Naive thymus-derived CD8-positive, alpha-beta T cell (primary cell): Measurements from ENCODE around the gene CD6. TPM values are rescaled to one million over a fixed set of nuclear protein-coding genes. Genes with fewer than 3 reads are reported as not detected.

ENCODE experiments used
- ATAC-seq, 2 donors: fragments of 150-1000 bp; cut with Tn5 transposase in 1 of 2; sonication (Bioruptor Pico), chemical (Tn5 transposase) in 1 of 2; 1 replicate in 1 of 2; 2 replicates in 1 of 2; pipeline ENCODE4 v1.10.0; 2021; ENCODE audit warnings: mild to moderate bottlenecking in 2 of 2, moderate library complexity in 2 of 2
- POLR2A ChIA-PET: fragments of 350-600 bp; sonication (Branson Sonifier 250); formaldehyde crosslinking; loops from one replicate; lab custom pipeline; 2021; ENCODE audit warnings: antibody characterized with exemption; lab: Charles Lee
- DNase-seq, 10 donors: peaks; one replicate each; pipeline versions ENCODE4 v3.0.0 to v3.0.0-alpha.2; 2020 to 2022
- H3K27ac Mint-ChIP-seq, 10 donors: one replicate each; pipeline ENCODE4 v1.8.0; 2020 to 2022; ENCODE audit warnings: mild to moderate bottlenecking in 10 of 10, mixed read lengths in 10 of 10, moderate library complexity in 4 of 10, inconsistent platforms in 1 of 10
- H3K27me3 Mint-ChIP-seq, 5 donors: one replicate each; pipeline ENCODE4 v1.8.0; 2021 to 2022; ENCODE audit warnings: mixed read lengths in 5 of 5
- H3K36me3 Mint-ChIP-seq, 3 donors: one replicate each; pipeline ENCODE4 v1.8.0; 2020 to 2022; ENCODE audit warnings: mixed read lengths in 3 of 3, mild to moderate bottlenecking in 2 of 3, inconsistent platforms in 1 of 3
- H3K4me1 Mint-ChIP-seq, 4 donors: one replicate each; pipeline ENCODE4 v1.8.0; 2021 to 2022; ENCODE audit warnings: mixed read lengths in 4 of 4
- H3K4me3 Mint-ChIP-seq, 10 donors: one replicate each; pipeline ENCODE4 v1.8.0; 2020 to 2022; ENCODE audit warnings: mild to moderate bottlenecking in 10 of 10, mixed read lengths in 10 of 10, moderate library complexity in 6 of 10, inconsistent platforms in 1 of 10
- H3K9me3 Mint-ChIP-seq, 9 donors: one replicate each; pipeline ENCODE4 v1.8.0; 2020 to 2022; ENCODE audit warnings: mixed read lengths in 9 of 9, mild to moderate bottlenecking in 3 of 9, inconsistent platforms in 1 of 9, moderate library complexity in 1 of 9
- polyA plus RNA-seq, 3 donors: library from polyadenylated mRNA; unstranded; fragments of 300-500 nt; fragmentation: Illumina TruSeq; gene quantifications; one replicate each; pipeline ENCODE4 v1.2.3, GENCODE V29; 2021
- total RNA-seq, 8 experiments: library from RNA in 2 of 8; stranded (reverse) in 2 of 8; gene quantifications; one replicate each; pipeline ENCODE4 v1.2.3 and lab custom pipeline; 2021 to 2026

The CD6 gene
- total and polyA plus RNA-seq, 5 experiments from 2014 or later, result 150 to 405 (median 199) TPM

DNA sequence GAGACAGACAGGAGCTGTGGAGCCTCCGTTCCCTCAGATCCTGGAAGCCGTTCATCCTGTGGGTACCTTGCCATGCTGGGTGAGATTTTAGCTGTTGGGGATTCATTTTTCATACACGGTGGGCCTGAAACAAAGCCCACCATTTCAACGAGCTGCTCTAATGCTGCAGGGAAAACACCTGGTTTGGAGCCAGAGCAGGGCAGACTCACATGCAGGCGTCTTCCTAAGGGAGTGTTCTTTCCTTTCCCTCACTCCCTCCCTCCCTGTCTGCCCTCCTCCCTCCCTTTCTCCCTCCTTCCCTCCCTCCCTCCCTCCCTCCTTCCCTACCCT lies 52.5 kb downstream of the CD6 start:
- H3K9me3 Mint-ChIP-seq, result no peaks in the 10 kb centered on the region
- peak overlapping the region; percentile 89 to 100 (median 98) for H3K27ac Mint-ChIP-seq
- H3K27me3 Mint-ChIP-seq, result no peaks in the 10 kb centered on the region
- peak overlapping the region in 9 of 10 donors; percentile 51 to 85 (median 75) for H3K4me3 Mint-ChIP-seq
- H3K36me3 Mint-ChIP-seq, result peaks cover 4 to 16% (median 6%) of the 10 kb centered on the region in 3 donors
- peaks cover 56 to 98% (median 87%) of the 10 kb centered on the region in 4 donors for H3K4me1 Mint-ChIP-seq
- ATAC-seq, result no peak
- no peak for DNase-seq
- POLR2A ChIA-PET, result interaction anchor here (1.0 to 7.6 kb wide), 18 partner anchors 8 to 112 kb away, joined by 3 to 68 read pairs (median 4); partner anchors contain the start of gene CD5

DNA sequence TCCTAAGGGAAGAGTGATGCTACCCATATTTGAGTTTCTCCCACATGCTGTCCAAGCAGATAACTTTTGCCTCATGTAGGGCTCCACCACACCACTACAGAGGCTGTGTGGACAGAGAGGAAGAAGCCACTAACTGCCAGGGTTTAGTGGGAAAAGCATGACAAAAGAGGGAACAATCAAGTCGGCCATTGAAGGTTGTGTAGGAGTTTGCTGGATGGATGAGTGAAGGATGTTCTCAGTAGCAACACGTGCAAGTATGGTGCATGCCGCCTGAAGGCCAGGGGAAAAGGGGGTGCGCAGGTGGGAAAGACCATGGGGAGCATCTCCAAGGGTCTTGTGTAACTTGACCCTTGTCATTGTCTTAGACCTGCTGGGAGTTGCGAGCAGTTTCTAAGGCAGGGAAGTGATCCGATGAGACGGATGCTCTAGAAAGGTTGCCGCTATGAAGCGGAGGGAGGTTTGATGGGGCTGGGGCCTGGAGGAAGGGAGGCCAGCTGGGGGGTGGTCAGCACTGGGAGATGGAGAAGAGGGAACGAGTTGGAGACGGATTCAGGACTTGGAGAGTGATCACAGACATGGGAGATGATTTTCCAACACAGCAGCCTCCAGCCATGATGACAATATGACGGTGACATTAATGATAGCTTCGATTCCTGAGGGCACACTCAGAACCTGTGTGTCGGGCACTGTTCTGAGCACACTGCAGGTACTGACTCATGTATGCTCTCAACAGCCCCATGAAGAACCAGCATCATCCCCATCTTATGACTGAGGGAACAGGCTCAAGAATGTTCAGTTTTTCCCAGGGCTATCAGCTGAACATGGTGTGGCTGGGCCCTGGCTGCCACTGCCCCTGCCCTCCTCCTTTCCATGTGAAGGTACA lies 53.7 kb downstream of the CD6 start:
- POLR2A ChIA-PET, result interaction anchor here (0.5 to 4.2 kb wide), 21 partner anchors 16 to 162 kb away, joined by 3 to 122 read pairs (median 4); partner anchors contain the start of gene TMEM109

DNA sequence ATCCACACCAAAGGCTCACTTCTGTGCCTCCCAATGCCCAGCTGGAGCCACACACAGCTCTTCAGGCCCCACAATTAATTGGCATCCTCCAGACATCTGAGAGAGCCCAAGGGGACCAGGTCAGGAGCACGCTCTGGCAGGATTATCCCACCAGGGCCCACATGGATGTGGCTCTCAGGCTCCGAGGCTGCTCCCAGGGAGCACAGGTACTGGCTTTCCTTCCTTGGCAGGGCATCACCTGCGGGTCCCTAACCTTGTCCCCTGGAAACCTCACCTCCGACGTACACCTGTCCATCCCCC lies 54.3 kb downstream of the CD6 start:
- Mint-ChIP-seq H3K27ac (peak overlapping the region; percentile 83 to 99 (median 98)), H3K27me3 (no peaks in the 10 kb centered on the region), H3K36me3 (no peaks in the 10 kb centered on the region), H3K9me3 (no peaks in the 10 kb centered on the region), H3K4me1 (peaks cover 51 to 93% (median 91%) of the 10 kb centered on the region in 4 donors), H3K4me3 (peak overlapping the region; percentile 60 to 98 (median 82))
- DNase-seq (no peak), ATAC-seq (peak; percentile 3 to 13)
- POLR2A ChIA-PET, result interaction anchor here (0.6 to 4.2 kb wide), 27 partner anchors 10 to 161 kb away, joined by 3 to 122 read pairs (median 4); partner anchors contain the start of genes CD5 and TMEM109

More for the DNA sequence above, 53.7 kb downstream of the CD6 start:
- Mint-ChIP-seq H3K27ac (peak overlapping the region; percentile 83 to 99 (median 98)), H3K36me3 (peaks cover 4 to 6% (median 5%) of the 10 kb centered on the region in 3 donors), H3K4me1 (peaks cover 57 to 95% (median 93%) of the 10 kb centered on the region in 4 donors), H3K4me3 (peak overlapping the region; percentile 60 to 86 (median 79)), H3K27me3 (no peaks in the 10 kb centered on the region), H3K9me3 (no peaks in the 10 kb centered on the region)
- DNase-seq, result peak in 1 of 10 donors; percentile 57
- ATAC-seq, result peak in 1 of 2 donors; percentile 7

DNA sequence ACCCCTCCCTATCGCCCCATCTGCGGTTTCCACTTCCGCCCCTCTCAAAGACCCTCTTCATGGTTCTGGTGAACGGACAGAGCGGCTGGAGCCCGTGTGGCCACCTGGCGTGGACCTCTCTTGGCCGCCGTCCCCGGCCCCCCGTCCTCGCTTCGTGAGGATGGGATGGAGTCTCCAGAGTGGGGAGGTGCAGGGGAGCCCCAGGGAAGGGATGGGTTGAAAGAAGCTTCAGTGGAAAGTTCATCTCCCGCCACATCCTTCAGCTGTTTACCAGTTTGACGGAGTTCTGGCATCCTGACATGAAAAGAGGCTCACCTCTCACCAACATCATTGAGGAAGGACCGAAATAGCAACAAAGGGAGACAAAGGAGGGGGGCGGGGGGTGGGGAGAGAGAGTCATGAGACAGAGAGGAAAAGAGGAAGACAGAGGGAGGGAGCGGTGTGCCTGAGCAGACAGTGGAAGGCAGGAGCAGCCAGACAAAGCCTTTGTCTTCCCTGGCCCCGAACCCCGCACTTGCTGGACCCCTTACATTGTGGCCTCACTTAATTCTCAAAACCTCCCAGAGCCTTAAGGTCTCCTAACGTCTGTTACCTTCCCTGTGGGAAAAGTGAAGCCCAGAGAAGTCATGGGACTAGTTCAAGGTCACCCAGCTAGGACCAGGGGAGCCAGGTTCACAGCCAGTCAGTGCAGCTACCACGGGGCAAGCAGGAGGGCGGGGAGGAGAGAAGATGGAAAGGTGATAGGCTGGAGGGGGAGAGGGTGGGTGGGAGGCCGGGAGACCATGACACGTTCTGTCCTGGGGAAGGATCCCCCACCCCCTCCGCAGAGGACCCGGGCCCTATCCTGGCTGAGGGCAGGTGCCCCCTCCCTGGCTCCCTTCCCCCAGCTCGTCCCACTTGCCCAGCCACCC lies 54.9 kb downstream of the CD6 start:
- ATAC-seq, result peak; percentile 30 to 46
- H3K9me3 Mint-ChIP-seq, result no peaks in the 10 kb centered on the region
- H3K36me3 Mint-ChIP-seq, result no peaks in the 10 kb centered on the region
- DNase-seq, result peak in 9 of 10 donors; percentile 38 to 88 (median 78)
- POLR2A ChIA-PET, result interaction anchor here (0.6 to 4.2 kb wide), 29 partner anchors 8 to 114 kb away, joined by 3 to 122 read pairs (median 4); partner anchors contain the start of genes CD5 and TMEM109
- H3K27ac Mint-ChIP-seq, result peak overlapping the region; percentile 83 to 99 (median 98)
- no peaks in the 10 kb centered on the region for H3K27me3 Mint-ChIP-seq
- H3K4me3 Mint-ChIP-seq, result peak overlapping the region; percentile 57 to 98 (median 86)
- peaks cover 50 to 92% (median 89%) of the 10 kb centered on the region in 4 donors for H3K4me1 Mint-ChIP-seq

DNA sequence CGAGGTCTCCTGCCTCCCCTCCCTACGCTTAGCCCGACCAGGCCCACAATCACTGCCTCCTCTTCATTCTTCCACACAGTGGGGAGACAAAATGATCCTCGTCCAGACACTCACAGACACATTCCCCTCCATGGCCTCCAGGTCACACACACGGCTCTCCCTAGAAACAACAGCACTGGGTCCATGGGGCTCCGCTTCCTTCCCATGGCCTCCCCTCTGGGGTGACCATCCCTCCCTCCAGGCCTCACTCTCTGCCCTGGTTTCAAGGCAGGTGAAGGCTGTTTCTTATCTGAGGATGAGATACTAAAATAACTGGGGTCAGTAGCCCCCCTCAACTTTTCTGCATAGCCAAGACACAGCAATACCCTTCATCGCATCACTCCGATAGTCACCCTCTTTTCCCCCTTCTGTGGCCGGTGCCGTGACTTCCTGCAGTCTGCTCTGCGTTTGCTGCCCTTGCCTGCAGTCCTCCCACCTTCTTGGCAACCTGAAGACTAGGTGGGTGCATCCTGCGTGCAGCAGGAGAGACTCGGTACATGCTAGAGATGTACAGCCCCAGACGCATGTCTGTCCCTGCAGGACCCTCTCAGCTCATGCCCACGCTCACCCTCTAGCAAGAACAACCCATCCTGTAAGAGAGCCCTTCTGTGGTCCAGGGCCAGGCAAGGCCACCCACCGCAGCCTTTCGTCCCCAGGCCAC lies 55.8 kb downstream of the CD6 start:
- ATAC-seq (peak; percentile 32 to 52), DNase-seq (peak in 9 of 10 donors; percentile 39 to 79 (median 50))
- Mint-ChIP-seq H3K36me3 (no peaks in the 10 kb centered on the region), H3K4me3 (peak overlapping the region; percentile 78 to 98 (median 86)), H3K27me3 (no peaks in the 10 kb centered on the region), H3K9me3 (no peaks in the 10 kb centered on the region), H3K27ac (peak overlapping the region; percentile 95 to 99 (median 98)), H3K4me1 (peaks cover 46 to 90% (median 85%) of the 10 kb centered on the region in 4 donors)
- POLR2A ChIA-PET, result interaction anchor here (0.5 to 4.2 kb wide), 27 partner anchors 9 to 91 kb away, joined by 3 to 122 read pairs (median 4); partner anchors contain the start of gene CD5

DNA sequence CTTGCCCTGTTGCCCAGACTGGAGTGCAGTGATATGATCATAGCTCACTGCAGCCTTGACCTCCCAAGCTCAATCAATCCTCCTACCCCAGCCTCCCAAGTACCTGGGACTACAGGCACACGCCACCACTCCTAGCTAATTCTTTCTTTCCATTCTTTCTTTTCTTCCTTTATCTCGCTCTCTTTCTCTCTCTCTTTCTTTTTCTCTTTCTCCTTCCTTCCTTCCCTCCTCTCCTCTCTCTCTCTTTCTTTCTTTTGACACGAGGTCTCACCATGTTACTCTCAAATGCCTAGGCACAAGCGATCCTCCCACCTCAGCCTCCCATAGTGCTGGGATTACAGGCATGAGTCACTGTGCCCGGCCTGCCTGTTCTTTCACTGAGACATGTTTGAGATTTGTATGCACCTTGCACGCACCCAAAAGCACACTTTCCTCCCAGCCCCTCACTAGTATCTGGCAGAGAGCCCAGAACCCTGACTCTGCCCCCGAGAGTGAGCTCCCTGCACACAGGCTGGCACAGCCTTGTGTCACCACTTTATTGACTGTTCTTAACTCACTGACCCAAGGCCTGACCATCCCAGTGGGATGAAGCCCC lies 56.8 kb downstream of the CD6 start:
- peak; percentile 7 to 31 for ATAC-seq
- peaks cover 41 to 90% (median 80%) of the 10 kb centered on the region in 4 donors for H3K4me1 Mint-ChIP-seq
- peak; percentile 44 to 84 (median 57) for DNase-seq
- H3K36me3 Mint-ChIP-seq, result no peaks in the 10 kb centered on the region
- H3K9me3 Mint-ChIP-seq, result no peaks in the 10 kb centered on the region
- POLR2A ChIA-PET, result interaction anchor here (0.5 to 4.2 kb wide), 24 partner anchors 8 to 90 kb away, joined by 3 to 122 read pairs (median 4); partner anchors contain the start of genes CD5 and CD6
- H3K27ac Mint-ChIP-seq, result peak overlapping the region; percentile 95 to 99 (median 98)
- H3K4me3 Mint-ChIP-seq, result peak overlapping the region; percentile 78 to 98 (median 86)
- H3K27me3 Mint-ChIP-seq, result no peaks in the 10 kb centered on the region

DNA sequence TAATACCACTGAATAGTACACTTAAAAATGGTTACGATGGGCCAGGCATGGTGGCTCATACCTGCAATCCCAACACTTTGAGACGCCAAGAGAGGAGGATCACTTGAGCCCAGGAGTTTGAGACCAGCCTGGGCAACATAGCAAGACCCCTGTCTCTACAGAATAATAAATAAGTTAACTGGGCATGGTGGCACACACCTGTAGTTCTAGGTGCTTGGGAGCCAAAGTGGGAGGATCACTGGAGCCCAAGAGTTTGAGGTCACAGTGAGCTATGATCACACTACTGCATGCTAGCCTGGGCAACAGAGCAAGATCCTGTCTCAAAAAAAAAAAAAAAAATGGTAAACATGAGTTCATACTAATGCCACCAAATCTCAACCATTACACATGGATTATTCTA lies 61.3 kb downstream of the CD6 start:
- Mint-ChIP-seq H3K27ac (peak overlapping the region in 3 of 10 donors; percentile 34 to 45 (median 37)), H3K4me1 (peaks cover 19 to 71% (median 49%) of the 10 kb centered on the region in 4 donors), H3K27me3 (no peaks in the 10 kb centered on the region), H3K4me3 (no peak overlapping the region), H3K9me3 (no peaks in the 10 kb centered on the region), H3K36me3 (no peaks in the 10 kb centered on the region)
- DNase-seq (no peak), ATAC-seq (no peak)
- POLR2A ChIA-PET, result no interaction called here

DNA sequence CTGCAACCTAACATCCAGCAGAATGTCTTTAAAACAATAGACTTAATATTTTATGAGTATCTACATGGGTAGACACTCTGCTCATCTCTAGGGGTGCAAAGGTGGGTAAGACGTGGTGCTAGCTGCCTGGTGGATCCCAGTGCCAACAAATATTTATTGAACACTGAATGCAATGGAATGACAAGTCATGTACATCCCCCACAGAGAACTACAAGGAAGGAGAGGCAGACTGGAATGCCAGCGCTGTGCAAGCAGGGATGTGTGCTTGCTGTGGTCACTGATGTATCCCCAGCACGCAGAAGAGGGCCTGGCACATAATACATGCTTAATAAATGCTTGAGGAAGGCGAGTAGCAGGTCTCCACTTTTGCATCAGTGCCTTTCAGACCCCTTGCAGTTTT lies 61.9 kb downstream of the CD6 start:
- POLR2A ChIA-PET, result no interaction called here
- no peaks in the 10 kb centered on the region for H3K27me3 Mint-ChIP-seq
- no peak for ATAC-seq
- peak overlapping the region in 3 of 10 donors; percentile 22 to 50 (median 49) for H3K27ac Mint-ChIP-seq
- no peak for DNase-seq
- H3K36me3 Mint-ChIP-seq, result no peaks in the 10 kb centered on the region
- no peak overlapping the region for H3K4me3 Mint-ChIP-seq
- H3K4me1 Mint-ChIP-seq, result peaks cover 13 to 66% (median 45%) of the 10 kb centered on the region in 4 donors
- H3K9me3 Mint-ChIP-seq, result no peaks in the 10 kb centered on the region

DNA sequence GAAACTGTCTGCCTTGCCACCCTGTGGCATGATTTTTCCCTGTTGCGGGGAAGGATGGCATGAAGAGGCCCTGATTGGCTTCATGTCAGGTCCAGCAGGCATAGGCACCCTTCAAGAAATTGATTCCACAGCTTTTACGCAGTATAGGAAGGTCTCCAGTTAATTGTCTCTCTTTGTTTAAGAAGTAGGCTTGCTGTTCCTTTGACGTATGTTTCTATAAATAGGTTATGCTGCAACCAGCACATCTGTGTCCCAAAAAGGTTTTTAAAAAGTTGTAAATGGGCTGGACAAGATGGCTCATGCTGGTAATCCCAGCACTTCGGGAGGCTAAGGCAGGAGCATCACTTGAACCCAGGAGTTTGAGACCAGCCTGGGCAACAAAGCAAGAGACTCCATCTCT lies 62.6 kb downstream of the CD6 start:
- DNase-seq (no peak), ATAC-seq (no peak)
- peaks cover 8 to 62% (median 40%) of the 10 kb centered on the region in 4 donors for H3K4me1 Mint-ChIP-seq
- H3K9me3 Mint-ChIP-seq, result no peaks in the 10 kb centered on the region
- no peak overlapping the region for H3K27ac Mint-ChIP-seq
- H3K4me3 Mint-ChIP-seq, result no peak overlapping the region
- POLR2A ChIA-PET, result interaction anchor here (1.1 kb wide), 1 partner anchor 8 kb away, joined by 4 read pairs; no protein-coding TSS in a partner anchor
- H3K27me3 Mint-ChIP-seq, result no peaks in the 10 kb centered on the region
- H3K36me3 Mint-ChIP-seq, result no peaks in the 10 kb centered on the region

DNA sequence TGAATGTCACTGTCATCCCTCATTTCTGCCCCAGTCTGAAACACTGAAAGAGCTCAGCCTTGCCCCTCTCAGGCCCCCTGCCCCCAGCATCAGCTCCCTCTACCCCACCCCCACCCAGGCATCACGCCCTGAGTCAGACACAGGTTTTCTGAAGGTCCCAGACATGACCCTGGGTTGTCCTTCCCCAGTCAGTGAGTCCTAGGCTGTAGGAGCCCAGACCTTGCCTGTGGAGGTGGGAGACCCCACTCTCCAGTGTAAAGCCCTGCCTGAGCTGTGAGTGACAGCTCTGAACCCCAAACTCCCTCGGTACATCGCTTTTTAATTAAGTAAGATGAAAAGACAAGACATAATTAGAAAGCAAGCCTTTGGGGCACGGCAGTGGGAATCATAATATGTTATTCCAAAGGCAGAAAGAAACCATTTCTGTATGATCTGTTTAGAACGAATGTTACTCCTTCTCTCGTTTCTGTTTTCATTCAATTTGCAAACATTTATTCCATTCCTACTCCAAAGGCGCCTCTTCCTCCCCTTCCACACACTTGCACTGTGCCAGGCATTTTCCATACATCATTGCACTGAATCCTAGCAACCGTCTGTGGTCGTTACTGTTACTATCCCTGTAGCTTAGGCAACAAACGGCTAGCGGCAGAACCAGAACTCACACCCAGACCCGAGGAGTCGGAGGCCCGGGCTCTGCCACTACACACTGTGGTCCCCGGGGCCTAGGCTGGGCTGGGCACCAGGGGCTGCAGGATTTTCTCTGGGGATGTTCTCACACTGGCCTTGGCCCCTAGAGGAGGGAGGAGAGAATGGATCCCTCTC lies 63.4 kb downstream of the CD6 start:
- H3K4me3 Mint-ChIP-seq, result no peak overlapping the region
- peak overlapping the region in 4 of 10 donors; percentile 22 to 75 (median 38) for H3K27ac Mint-ChIP-seq
- peaks cover 8 to 59% (median 38%) of the 10 kb centered on the region in 4 donors for H3K4me1 Mint-ChIP-seq

More for the DNA sequence above, 63.4 kb downstream of the CD6 start:
- no peaks in the 10 kb centered on the region for H3K36me3 Mint-ChIP-seq
- H3K9me3 Mint-ChIP-seq, result no peaks in the 10 kb centered on the region
- no peaks in the 10 kb centered on the region for H3K27me3 Mint-ChIP-seq
- POLR2A ChIA-PET, result interaction anchor here (1.0 to 1.1 kb wide), 2 partner anchors 9 to 68 kb away, joined by 3 to 4 read pairs; no protein-coding TSS in a partner anchor
- DNase-seq (no peak), ATAC-seq (no peak)
